OCI-M1 (cell line): ENCODE results near the gene INHBB.

Experiments
- DNase-seq: peaks from one replicate; lab custom pipeline; 2025; lab: John Stamatoyannopoulos, UW

The INHBB gene

DNA sequence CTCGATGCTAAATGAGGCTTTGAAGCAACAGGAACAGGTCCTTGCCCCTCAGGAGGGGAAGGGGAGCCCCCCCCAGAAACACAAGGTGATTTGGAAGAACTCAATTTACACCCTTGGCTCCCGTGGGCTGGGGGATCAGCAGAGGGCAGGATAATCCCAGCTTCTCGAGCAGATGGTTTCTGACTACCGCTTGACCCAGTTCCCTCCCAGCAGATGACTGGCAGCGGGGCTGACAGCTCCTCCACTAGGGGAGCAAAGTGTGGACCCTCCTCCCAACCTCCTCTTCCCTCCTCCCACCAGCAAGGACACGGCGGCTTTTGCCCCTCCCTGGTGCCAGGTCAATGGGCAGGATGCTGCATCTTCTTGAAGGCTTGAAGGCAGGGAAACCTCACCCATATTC, 3.5 kb upstream of the INHBB start:
- DNase-seq: no peak

DNA sequence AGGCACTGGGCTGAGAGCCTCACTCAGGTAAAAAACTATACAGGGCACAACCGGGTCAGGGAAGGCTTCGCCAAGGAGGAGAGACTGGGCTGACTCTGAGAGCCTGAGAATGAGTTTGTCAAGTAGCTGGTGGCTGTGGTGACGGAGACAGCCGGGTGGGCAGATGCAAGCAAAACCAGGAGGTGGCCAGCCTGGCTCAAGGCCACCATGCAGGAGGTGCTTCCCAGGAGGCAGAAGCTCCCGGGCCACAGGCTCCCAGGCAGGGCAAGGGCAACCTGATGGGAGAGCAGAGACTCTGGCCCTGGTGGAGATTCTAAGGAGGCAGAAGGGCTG, 2.9 kb upstream of the INHBB start:
- DNase-seq: no peak

DNA sequence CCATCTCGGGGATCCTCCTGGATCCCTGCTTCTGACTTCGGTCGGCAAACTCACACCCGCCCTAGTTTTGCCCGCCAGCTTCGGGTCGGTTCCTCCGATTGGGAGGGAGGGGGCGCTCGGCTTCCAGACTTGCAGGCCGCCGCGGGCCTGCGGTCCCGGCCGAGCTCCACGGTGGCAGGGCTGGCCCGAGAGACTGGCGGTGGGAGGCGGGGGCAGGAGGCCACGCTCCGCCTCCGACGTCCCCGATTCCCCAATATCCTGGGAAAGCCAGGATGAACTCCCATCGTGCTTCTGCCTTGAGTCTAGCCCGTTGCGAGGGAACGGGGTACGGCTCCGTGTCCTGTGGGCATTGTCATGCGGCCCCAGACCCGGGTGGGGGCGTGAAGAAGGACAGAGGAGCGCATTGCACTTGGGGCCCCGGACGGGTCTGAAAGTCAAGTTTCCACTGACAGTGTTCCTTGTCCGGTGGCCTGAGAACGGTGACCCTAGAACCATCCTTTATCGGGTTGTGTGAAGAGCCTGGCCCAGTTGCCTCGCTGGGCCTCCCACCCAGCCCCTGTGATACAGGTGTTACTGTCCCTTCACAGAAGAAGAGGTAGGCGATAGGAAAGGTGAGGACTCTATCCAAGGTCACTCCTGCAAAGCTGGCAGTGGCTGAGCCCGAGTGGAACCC, 2.4 kb upstream of the INHBB start:
- peak; percentile 58 for DNase-seq

DNA sequence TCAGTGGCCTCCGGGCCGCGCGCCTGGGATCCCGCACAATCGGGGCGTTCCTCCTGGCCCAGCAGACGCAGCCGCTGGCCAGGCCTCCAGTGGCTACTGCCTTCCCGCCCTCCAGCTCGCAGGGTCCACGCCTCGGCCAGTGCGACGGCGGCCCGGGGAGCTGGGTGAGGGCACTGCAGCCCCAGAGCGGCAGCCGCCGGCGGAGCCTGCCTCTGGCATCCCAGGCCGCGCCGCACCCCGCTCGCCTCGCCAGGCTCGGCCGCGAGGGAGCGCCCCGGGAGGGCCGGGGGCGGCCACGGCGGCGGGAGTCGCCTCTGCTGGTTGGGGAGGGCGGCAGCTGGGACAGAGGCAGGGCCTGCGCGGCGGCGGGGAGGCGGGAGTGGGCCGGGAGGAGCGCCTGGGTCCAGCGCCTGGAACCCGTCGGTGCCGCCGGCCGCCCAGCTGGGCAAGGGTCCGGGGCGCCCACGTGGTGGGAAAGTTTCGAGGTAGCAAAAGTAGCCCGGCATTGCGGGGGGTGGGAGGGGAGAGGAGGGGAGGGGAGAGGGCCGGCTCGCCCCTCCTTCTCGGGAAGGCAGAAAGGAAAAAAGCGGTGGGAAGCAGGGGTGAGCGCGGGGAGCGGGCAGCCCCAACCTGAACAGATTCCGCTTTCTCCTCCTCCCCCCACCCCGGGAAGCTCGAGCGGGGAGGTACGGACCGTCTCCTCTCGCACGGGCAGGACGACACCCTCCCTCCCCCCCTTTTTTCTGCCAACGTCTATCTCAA, 1.5 kb upstream of the INHBB start:
- DNase-seq: no peak

DNA sequence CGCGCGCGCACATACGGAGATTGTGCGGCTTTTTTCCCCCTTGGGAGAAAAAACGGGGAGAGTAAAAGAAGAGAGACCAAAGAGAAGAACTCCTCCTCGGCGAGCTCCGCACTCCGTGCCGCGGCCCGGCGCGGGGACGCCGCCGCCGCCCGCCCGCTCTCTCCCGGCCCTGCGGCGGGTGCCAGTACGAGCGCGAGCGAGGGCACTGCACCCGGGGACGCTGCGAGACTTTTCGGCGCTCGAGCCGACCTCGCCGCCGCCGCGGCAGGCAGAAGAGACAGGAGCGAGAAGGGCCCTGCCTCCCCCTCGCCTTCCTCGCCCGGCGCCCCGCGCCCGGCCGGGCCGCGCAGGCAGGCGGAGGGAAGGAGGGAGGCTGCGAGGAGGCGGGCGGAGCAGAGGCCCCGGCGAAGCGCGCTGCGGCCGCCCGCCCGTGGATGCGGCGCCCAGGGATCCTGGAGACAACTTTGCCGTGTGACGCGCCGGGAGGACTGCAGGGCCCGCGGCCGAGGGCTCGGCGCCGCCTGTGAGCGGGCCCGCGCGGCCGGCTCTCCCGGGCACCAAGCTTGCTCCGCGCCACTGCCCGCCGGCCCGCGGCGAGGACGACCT, 857 bp upstream of the INHBB start:
- no peak for DNase-seq

DNA sequence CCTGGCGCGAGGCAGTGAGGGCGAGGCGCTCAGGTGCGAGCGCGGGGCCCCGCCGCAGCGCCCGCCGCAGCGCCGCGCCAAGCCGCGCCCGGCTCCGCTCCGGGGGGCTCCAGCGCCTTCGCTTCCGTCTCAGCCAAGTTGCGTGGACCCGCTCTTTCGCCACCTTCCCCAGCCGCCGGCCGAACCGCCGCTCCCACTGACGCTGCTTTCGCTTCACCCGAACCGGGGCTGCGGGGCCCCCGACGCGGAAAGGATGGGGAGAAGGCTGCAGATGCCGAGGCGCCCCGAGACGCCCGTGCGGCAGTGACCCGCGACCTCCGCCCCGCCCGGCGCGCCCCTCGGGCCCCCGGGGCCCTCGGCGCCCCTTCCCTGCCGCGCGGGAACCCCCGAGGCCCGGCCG, 328 bp upstream of the INHBB start:
- DNase-seq: no peak

DNA sequence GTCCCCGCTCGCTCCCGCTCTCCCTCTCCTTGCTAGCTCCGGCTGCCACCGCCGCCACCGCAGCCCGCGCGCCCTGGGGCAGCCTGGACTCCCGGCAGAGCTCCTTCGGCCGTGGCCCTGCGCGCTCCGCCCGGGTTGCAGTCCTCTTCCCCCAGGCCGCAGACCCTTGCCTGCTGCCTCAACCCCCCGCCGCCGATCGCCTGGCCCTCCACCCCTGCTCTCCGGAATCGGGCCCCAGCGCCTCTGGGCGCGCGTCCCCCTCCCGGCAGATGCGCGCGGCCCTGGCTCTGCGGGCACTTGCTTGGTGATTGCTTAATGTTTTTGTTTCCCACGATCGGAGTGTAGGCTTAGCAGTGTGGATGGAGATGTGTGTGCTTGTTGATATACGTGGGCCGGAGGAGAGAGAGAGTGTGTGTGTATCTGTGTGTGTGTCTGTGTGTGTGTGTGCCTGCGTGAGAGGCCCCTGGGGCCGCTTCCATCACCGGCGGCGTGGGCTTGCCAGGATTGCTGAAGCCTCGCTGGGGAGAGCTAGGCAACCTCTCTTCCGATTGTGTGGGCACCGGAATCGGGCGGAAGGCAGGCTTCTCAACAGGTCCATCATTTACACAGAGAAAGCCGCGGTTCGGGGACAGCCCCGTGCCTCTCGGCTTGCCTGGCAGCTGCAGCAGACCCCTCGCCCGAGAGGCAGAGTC, 877 bp downstream of the INHBB start:
- DNase-seq: no peak

DNA sequence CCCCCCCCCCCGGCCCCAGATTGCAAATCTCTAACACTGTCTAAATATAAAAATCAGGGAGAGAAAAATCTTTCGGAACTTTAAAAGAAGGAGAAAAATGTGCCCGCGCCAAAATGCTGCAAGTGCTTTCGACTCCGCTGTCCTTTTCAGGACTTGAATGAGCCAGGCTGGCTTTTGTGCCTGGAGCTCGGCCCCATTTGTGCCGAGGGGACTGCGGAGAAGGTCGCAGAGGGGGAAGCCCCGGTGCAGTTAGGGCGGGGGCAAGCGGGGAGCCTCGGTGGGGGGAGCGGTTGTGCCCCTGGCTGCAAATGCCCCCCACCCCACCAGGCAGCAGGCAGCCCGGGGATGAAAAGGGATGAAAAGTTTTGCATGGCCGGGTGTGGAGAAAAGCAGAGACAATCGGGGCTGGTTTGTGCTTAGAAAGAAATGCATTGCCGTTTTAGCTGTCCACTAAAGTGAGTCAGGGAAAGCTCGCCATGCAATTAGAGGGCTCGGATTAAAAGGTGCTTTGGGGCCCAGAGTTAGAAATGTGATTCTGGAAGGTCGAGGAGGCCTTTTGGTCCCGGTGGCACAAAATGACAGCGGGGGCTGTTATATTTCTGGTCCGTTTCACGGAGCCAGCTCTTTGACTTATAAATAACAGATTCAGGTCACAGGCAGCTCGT, 1.6 kb downstream of the INHBB start:
- DNase-seq: no peak

DNA sequence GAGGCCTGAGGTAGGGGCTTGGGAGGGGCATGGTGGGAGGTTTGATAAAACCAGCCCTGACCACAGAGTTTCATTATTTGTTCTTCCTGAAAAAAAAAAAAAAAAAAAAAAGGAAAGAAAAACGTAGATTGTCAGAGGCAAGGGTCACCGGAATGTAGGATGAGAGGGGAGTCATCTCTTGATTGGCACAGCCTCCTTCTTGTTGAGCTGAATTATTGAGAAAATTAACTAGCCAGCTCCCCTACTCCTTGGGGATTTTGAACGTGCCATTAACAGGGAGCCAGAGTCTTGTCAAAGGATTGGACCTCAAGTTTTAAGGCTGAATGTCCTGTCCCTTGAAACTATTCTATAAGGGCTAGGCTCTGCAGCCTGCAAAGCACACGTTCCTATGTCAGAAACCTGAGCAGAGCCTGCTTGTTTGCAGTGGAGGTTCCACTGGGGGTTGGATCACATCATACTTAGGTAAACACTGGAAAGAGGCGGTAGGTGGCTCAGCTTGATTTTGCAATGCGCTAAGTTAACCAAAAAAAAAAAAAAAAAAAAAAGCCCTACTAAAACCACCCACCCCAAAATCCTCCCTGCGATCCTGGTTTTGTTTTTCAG, 2.3 kb downstream of the INHBB start:
- no peak for DNase-seq

DNA sequence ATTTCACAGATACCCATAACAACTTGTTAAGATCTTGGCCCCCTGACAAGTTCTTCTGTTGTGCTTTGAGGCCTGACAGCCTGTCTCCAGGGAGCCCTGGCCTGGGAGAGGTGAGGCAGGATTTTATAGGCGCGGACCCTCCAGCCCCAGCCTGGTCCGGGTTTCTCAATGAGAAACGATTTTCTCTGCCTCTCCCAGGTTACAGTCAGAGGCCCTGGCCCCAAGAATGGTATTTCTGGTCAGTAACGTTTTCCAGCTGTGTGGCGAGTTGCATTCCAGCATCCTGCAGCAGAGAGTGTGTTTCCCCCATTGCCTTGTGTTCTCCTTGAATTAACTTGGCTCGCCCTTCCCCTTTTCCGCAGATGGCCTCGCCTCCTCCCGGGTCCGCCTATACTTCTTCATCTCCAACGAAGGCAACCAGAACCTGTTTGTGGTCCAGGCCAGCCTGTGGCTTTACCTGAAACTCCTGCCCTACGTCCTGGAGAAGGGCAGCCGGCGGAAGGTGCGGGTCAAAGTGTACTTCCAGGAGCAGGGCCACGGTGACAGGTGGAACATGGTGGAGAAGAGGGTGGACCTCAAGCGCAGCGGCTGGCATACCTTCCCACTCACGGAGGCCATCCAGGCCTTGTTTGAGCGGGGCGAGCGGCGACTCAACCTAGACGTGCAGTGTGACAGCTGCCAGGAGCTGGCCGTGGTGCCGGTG, 3.0 kb downstream of the INHBB start:
- no peak for DNase-seq

DNA sequence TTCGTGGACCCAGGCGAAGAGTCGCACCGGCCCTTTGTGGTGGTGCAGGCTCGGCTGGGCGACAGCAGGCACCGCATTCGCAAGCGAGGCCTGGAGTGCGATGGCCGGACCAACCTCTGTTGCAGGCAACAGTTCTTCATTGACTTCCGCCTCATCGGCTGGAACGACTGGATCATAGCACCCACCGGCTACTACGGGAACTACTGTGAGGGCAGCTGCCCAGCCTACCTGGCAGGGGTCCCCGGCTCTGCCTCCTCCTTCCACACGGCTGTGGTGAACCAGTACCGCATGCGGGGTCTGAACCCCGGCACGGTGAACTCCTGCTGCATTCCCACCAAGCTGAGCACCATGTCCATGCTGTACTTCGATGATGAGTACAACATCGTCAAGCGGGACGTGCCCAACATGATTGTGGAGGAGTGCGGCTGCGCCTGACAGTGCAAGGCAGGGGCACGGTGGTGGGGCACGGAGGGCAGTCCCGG, 3.5 kb downstream of the INHBB start:
- no peak for DNase-seq

DNA sequence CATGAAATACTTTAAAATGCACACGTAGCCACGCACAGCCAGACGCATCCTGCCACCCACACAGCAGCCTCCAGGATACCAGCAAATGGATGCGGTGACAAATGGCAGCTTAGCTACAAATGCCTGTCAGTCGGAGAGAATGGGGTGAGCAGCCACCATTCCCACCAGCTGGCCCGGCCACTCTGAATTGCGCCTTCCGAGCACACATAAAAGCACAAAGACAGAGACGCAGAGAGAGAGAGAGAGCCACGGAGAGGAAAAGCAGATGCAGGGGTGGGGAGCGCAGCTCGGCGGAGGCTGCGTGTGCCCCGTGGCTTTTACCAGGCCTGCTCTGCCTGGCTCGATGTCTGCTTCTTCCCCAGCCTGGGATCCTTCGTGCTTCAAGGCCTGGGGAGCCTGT, 4.1 kb downstream of the INHBB start:
- DNase-seq: no peak

DNA sequence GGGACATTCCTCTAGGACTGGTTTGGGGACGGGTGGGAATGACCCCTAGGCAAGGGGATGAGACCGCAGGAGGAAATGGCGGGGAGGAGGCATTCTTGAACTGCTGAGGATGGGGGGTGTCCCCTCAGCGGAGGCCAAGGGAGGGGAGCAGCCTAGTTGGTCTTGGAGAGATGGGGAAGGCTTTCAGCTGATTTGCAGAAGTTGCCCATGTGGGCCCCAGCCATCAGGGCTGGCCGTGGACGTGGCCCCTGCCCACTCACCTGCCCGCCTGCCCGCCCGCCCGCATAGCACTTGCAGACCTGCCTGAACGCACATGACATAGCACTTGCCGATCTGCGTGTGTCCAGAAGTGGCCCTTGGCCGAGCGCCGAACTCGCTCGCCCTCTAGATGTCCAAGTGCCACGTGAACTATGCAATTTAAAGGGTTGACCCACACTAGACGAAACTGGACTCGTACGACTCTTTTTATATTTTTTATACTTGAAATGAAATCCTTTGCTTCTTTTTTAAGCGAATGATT, 4.9 kb downstream of the INHBB start:
- no peak for DNase-seq

DNA sequence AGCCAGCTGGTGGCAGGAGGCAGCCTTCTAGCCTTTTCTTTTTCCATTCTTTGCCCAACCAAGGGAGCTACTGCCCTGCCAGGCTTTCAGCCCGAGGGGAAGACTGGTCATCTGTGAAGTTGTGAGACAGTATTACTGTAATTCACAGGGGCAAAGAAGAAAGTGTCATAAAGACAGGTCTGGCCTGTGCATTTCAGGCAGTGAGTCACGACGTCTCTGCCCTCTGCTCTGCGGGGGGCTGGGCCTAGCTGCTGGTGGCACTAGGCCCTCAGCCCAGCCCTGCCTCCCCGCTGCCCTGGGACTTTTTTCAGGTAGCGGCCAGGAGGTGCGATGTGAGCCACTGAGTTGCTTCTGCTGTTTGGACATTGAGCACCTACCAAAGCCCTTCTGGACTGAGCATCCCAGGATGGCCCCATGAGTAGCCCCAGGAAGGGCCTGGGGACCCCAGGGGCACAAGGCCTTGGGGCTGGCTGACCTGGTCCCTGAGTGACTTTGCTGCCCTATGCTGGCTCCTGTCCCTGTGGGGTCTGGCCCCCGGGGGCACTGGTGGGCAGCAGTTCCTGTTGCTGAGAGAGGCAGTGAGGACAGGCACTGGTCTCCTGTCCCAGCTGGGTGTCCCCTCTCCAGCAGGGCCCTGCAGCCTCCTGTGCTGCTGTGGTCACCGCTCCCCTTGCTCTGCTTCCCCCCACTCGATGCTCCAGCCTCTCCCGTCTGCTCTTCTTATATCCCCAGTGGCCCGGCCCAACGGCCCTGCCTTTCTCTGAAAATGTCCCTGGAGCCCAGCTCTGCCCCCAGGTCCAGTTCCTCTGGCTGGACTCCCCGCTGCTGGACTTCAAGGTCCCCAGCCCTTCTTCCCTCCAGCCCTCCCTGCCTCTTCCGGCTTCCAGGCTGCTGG, 7.0 kb downstream of the INHBB start:
- DNase-seq: no peak

DNA sequence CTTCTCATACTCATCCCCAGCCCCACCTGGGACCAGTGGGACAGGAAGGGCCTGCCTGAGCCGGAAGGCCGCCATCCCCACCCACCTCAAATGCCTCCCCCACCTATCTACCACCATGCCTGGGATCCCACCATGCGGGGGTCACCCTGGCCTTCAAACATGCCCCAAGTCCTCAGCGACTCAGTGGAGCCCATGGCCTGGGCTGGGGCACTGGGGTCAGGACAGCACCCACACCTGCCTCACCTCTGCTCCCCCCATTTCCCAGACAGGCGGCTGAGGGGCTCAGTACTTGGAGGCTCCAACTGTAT, 7.6 kb downstream of the INHBB start:
- no peak for DNase-seq

DNA sequence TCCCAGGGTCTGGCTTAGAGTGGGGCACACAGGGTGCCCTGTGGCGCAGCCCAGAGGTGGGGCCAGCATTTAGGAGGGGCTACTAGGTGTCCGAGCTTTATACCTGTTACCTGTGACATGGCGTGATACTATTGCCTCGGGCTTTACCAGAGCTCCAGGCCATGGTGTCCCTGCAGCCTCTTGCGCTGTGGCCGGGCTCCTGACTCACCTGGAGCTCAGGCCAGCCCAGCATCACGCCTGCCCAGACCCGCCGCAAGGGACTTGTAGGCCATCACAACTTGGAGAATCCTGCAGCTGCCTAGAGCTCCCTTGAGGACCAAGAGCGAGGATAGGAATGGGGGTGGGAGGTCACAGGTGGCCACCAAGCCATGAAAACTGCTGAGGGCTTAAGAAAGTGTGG, 8.0 kb downstream of the INHBB start:
- DNase-seq: no peak

DNA sequence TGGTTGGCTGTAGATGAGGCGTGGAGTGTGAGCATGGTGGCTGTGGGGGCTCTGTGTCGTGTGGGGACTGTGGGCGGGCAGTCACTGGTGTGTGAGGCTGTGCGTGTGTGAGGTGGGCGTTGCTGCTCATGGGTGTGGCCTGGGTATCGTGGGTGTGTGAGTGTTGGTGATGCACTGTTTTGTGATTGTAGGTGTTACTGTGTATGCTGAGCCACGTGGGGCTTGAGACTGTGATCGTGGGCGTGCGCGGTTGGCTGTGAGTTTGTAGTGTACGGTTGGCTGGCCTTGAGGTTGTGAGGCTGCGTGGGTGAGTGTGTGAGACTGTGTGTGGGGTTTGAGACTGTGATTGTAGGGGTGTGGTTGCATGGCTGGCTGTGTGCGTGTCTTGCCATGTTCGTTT, 8.5 kb downstream of the INHBB start:
- DNase-seq: no peak

DNA sequence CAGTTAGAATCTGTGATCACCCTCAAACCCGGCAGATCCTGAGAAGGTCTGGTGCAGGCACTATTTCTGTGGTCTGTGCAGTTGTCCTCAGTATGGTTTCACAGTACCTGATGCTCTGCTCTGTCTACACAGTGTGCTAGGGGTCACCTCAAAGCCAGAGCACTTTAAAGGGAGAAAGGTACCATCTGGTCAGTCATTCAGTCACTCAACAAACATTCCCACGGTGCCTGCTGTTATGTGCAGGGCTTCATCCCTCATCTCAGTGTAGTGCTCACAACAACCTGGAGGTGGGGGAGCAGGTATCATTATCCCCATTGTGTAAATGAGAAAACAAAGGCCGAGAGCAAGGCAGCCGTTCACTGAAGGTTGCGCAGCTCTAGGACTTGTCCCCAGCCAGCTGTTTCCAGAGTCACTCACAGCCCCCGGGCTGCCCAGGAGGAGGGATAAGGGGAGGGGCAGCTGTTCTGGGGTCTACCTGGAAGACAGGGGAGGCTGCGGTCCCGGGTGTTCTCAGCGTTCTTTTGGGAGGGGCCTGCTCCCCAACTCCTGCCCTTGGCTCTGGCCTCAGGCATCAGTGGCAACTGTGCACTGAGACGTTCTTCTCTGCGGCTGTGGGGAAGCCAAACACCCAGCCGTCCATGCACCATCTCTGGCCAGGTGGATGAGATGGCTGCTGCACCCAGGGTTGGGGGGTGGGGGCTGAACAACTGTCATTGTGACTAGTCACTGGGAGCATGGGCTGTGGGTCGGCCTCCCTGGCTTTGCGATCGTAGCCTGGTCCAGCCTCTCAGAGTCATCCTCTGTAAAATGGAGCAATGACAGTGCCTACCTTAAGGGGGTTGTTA, 9.2 kb downstream of the INHBB start:
- DNase-seq: no peak

DNA sequence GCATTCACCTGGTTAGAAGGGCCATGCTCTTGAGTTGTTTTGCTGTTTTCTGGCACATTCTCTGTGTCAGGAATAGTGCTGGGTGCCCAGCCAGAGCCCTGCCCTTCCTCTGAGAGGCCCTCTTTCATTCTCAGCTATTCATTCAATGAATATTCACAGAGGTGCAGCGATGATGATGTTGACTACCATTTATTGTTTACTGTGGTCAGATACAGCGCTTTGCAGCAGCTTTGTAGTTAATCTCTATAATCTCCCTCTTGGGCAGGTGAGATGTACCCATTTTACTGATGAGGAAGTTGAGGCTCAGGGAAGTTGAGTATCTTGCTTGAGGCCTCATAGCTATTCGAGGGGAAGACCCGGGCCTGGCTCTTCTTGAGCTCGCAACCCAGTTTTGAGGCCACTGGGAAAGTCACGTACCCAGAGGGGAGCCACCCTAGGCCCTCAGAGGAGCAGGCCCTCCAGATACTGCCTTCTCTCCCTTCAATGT, 9.9 kb downstream of the INHBB start:
- DNase-seq: no peak
